Activated CD8-positive, alpha-beta memory T cell treated with anti-CD3 and anti-CD28 coated beads, Interleukin-2, amount 10 ng/mL, durations not matched to agents 7 days and 5 days (primary cell): ENCODE results near the gene CYP26B1. TPM values are rescaled to one million over a fixed set of nuclear protein-coding genes. Genes with fewer than 3 reads are reported as not detected.
A peak's percentile ranks its signal among the peaks of the same experiment; 100 is the strongest.

Source experiments
- ATAC-seq: fragments of 150-1000 bp; cut with Tn5 transposase; one replicate; pipeline ENCODE4 v1.10.0; 2021; ENCODE audit warnings: moderate library complexity
- CTCF ChIA-PET: fragments of 350-600 bp; sonication (Branson Sonifier 250); formaldehyde crosslinking; loops from one replicate; lab custom pipeline; 2021; ENCODE audit warnings: antibody characterized with exemption; lab: Charles Lee
- DNase-seq: peaks from one replicate; pipeline ENCODE4 v3.0.0-alpha.2; 2020
- H3K27ac Mint-ChIP-seq: one replicate; pipeline ENCODE4 v1.8.0; 2021; ENCODE audit warnings: mild to moderate bottlenecking, mixed read lengths
- H3K27me3 Mint-ChIP-seq: one replicate; pipeline ENCODE4 v1.8.0; 2021; ENCODE audit warnings: mixed read lengths
- H3K36me3 Mint-ChIP-seq: one replicate; pipeline ENCODE4 v1.8.0; 2021; ENCODE audit warnings: mild to moderate bottlenecking, mixed read lengths
- H3K4me1 Mint-ChIP-seq: one replicate; pipeline ENCODE4 v1.8.0; 2021; ENCODE audit warnings: mixed read lengths
- H3K4me3 Mint-ChIP-seq: one replicate; pipeline ENCODE4 v1.8.0; 2021; ENCODE audit warnings: mild to moderate bottlenecking, moderate library complexity, mixed read lengths
- H3K9me3 Mint-ChIP-seq: one replicate; pipeline ENCODE4 v1.8.0; 2022; ENCODE audit warnings: low read depth, mixed read lengths
- total RNA-seq, 2 experiments: library from RNA; stranded (reverse); gene quantifications; one replicate each; pipeline ENCODE4 v1.2.3, GENCODE V29; 2021

Gene CYP26B1
- total RNA-seq, 2 experiments from 2014 or later, result not detected

- DNase-seq, result no peak
- Mint-ChIP-seq H3K9me3 (no peaks in the 10 kb centered on the region), H3K4me3 (no peak overlapping the region), H3K4me1 (no peaks in the 10 kb centered on the region), H3K27ac (no peak overlapping the region), H3K36me3 (no peaks in the 10 kb centered on the region), H3K27me3 (peaks cover 5% of the 10 kb centered on the region)
- CTCF ChIA-PET, result no interaction called here
- no peak for ATAC-seq
Measured at GRCh38 chr2:72128059-72128842, 19.4 kb downstream of the CYP26B1 start.

DNA sequence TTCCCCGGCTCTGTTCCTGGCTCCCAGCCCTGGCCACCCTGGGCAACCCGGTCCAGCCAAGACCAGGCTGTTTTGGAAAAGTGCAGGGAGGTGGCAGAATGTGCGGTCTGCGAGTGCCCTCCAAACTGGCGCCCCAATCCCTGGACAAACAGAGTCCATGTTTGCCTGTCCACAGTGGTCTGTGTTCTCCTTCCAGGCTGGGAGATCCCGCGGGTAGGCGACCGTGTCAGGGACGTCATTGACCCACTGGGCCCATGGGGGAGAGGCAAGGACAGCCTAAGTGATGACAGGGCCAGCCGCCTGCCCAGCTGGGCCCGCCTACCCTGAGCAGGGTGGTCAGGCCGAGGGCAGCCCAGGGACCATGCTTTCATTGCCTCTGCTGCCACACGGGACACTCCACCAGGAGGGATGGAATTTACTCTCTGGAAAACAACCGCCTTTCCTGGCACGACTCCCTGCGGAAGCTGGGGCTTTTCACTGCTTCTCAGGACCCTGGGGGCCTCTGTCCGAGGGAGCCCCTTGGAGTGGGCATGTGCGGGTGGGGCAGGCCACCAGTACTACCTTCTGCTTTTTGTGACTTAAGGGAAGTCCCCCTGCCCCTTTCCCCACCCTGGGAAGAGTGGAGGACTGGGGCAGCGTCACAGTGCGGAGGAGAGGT, 20.1 kb downstream of the CYP26B1 start:
- Mint-ChIP-seq H3K9me3 (no peaks in the 10 kb centered on the region), H3K27ac (no peak overlapping the region), H3K4me1 (no peaks in the 10 kb centered on the region), H3K36me3 (no peaks in the 10 kb centered on the region), H3K4me3 (no peak overlapping the region), H3K27me3 (peaks cover 9% of the 10 kb centered on the region)
- no peak for ATAC-seq
- no peak for DNase-seq
- CTCF ChIA-PET, result no interaction called here

DNA sequence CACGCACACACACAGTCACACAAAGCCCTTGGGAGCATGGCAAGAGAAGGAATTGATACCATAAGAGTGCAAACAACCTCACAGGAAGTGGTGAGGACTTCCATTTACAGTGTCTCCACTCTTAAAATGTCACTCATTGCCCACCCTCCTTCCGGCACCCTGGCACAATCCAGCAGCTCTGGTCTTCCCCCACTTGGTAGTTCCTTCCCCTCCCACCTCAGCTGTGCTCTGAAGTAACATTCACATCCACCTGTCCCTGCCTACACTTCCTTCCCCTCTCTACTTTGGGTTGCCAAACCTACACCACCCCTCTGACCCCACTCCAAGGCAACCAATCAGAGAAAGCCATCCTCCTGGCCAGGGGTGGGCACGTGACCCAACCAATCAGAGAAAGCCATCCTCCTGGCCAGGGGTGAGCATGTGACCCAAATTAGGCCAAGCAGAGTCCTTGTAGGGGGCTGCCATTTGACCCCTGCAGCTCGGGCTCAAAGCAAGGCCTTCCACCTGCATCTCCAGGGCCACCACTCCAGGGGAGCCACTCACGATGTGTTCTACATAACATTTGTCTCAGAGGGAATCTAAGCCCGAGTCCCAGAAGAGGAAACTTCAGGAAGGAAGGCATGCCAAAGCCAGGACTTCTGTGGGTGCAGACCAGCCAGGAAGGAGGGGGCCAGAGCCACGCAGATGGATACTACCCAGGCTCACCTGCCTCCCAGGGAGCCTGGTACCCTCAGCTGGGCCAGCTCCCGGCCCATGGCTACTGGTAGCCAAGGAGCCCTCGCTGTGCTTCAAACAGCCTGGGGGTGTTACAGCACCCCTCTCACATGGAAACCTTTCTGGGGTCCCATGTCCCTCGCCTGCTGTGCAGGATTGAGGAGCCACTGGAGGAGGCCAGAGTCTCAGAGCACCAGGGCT, 21.2 kb downstream of the CYP26B1 start:
- Mint-ChIP-seq H3K27ac (no peak overlapping the region), H3K9me3 (no peaks in the 10 kb centered on the region), H3K4me1 (no peaks in the 10 kb centered on the region), H3K27me3 (peaks cover 10% of the 10 kb centered on the region), H3K36me3 (no peaks in the 10 kb centered on the region), H3K4me3 (no peak overlapping the region)
- peak; percentile 3 for DNase-seq
- CTCF ChIA-PET, result no interaction called here
- ATAC-seq, result no peak

DNA sequence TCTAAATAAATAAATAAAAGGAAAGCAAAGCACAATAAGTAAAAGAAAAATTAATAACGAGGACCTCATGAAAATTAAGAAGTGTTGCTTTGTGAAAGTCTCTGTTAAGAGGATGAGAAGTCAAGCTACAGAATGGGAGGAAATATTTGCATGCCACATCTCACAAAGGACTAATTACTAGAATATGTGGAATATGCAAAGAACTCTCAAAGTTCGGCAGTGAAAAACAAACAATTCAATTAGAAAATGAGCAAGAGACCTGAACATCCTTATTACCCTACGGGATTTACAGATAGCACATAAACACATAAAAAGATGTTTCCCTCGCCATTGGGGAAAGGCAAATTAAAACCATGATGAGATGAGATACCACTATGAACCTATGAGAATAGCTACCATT, 23.3 kb downstream of the CYP26B1 start:
- Mint-ChIP-seq H3K4me3 (no peak overlapping the region), H3K9me3 (no peaks in the 10 kb centered on the region), H3K27ac (no peak overlapping the region), H3K4me1 (no peaks in the 10 kb centered on the region), H3K27me3 (peaks cover 13% of the 10 kb centered on the region), H3K36me3 (no peaks in the 10 kb centered on the region)
- CTCF ChIA-PET, result no interaction called here
- ATAC-seq (no peak), DNase-seq (no peak)

- peaks cover 13% of the 10 kb centered on the region for H3K27me3 Mint-ChIP-seq
- peak; percentile 21 for DNase-seq
- no peaks in the 10 kb centered on the region for H3K4me1 Mint-ChIP-seq
- ATAC-seq, result no peak
- H3K4me3 Mint-ChIP-seq, result no peak overlapping the region
- H3K27ac Mint-ChIP-seq, result no peak overlapping the region
- no peaks in the 10 kb centered on the region for H3K36me3 Mint-ChIP-seq
- no peaks in the 10 kb centered on the region for H3K9me3 Mint-ChIP-seq
- CTCF ChIA-PET, result no interaction called here
Measured at GRCh38 chr2:72121153-72121552, 26.5 kb downstream of the CYP26B1 start.

- CTCF ChIA-PET, result no interaction called here
- no peak for ATAC-seq
- Mint-ChIP-seq H3K9me3 (no peaks in the 10 kb centered on the region), H3K4me3 (no peak overlapping the region), H3K36me3 (no peaks in the 10 kb centered on the region), H3K27me3 (peaks cover 11% of the 10 kb centered on the region), H3K27ac (no peak overlapping the region), H3K4me1 (no peaks in the 10 kb centered on the region)
- peak; percentile 21 for DNase-seq
Measured at GRCh38 chr2:72118951-72119350, 28.7 kb downstream of the CYP26B1 start.

DNA sequence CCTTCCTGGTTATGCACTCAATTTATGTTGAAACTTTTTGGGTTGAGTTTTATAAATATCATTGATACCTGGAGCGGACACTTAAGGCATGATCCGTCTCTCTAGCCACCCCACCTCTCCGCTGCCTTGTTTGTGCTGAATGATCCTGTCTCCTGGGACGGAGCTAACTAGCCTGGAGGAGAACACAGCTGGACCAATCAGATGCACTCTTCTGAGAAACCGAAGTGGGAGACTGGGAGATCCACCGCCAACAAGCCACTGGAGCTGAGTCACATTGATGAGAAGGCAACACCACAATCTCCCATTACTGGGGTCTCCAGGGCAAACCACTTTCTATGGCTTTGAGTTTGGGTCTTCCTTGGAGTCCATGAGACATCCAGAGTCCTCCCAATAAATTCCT, 29.3 kb downstream of the CYP26B1 start:
- no peaks in the 10 kb centered on the region for H3K4me1 Mint-ChIP-seq
- H3K9me3 Mint-ChIP-seq, result no peaks in the 10 kb centered on the region
- no peaks in the 10 kb centered on the region for H3K36me3 Mint-ChIP-seq
- no peak overlapping the region for H3K27ac Mint-ChIP-seq
- ATAC-seq (no peak), DNase-seq (peak; percentile 5)
- H3K27me3 Mint-ChIP-seq, result peaks cover 11% of the 10 kb centered on the region
- CTCF ChIA-PET, result no interaction called here
- H3K4me3 Mint-ChIP-seq, result no peak overlapping the region

DNA sequence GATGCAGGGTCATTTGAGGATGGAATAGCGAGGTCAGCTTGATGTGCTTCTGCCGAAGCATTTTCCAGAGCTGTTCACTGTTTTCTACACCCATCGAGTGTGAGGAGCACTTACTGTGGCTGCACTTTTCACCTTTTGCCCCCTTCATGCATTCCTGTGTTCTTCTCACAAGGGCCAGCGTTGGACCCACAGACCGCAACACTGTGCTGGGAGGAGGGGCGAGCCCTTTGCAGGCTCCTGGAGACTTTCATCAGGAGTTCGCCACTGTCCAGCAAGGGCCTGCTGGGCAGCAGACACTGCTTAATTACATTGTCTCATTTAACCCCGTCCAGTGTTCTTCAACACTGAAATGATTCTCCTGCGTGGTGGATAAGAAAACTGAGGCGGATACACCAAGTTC, 29.9 kb downstream of the CYP26B1 start:
- H3K4me3 Mint-ChIP-seq, result no peak overlapping the region
- CTCF ChIA-PET, result no interaction called here
- no peak for ATAC-seq
- H3K27me3 Mint-ChIP-seq, result peaks cover 7% of the 10 kb centered on the region
- peak; percentile 30 for DNase-seq
- no peaks in the 10 kb centered on the region for H3K36me3 Mint-ChIP-seq
- no peaks in the 10 kb centered on the region for H3K4me1 Mint-ChIP-seq
- H3K27ac Mint-ChIP-seq, result no peak overlapping the region
- H3K9me3 Mint-ChIP-seq, result no peaks in the 10 kb centered on the region

DNA sequence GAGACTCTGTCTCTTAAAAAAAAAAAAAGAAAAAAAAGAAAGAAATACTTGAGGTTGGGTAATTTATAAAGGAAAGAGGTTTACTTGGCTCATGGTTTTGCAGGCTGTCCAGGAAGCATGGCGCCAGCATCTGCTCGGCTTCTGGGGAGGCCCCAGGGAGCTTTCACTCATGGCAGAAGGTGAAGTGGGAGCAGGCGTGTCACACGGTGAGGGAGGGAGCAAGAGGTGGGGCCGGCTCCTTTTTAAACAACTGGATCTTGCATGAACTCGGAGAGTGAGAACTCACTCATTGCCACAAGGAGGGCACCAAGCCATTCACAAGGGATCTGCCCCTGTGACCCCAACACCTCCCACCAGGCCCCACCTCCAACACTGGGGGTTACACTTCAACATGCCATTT, 30.6 kb downstream of the CYP26B1 start:
- DNase-seq, result peak; percentile 4
- no peak overlapping the region for H3K27ac Mint-ChIP-seq
- no peaks in the 10 kb centered on the region for H3K9me3 Mint-ChIP-seq
- H3K36me3 Mint-ChIP-seq, result no peaks in the 10 kb centered on the region
- H3K27me3 Mint-ChIP-seq, result peaks cover 7% of the 10 kb centered on the region
- H3K4me3 Mint-ChIP-seq, result no peak overlapping the region
- ATAC-seq, result no peak
- H3K4me1 Mint-ChIP-seq, result no peaks in the 10 kb centered on the region
- CTCF ChIA-PET, result no interaction called here

GRCh38 chr2:72116081-72116533, 31.6 kb downstream of the CYP26B1 start:
- no peak for ATAC-seq
- CTCF ChIA-PET, result no interaction called here
- H3K36me3 Mint-ChIP-seq, result no peaks in the 10 kb centered on the region

DNA sequence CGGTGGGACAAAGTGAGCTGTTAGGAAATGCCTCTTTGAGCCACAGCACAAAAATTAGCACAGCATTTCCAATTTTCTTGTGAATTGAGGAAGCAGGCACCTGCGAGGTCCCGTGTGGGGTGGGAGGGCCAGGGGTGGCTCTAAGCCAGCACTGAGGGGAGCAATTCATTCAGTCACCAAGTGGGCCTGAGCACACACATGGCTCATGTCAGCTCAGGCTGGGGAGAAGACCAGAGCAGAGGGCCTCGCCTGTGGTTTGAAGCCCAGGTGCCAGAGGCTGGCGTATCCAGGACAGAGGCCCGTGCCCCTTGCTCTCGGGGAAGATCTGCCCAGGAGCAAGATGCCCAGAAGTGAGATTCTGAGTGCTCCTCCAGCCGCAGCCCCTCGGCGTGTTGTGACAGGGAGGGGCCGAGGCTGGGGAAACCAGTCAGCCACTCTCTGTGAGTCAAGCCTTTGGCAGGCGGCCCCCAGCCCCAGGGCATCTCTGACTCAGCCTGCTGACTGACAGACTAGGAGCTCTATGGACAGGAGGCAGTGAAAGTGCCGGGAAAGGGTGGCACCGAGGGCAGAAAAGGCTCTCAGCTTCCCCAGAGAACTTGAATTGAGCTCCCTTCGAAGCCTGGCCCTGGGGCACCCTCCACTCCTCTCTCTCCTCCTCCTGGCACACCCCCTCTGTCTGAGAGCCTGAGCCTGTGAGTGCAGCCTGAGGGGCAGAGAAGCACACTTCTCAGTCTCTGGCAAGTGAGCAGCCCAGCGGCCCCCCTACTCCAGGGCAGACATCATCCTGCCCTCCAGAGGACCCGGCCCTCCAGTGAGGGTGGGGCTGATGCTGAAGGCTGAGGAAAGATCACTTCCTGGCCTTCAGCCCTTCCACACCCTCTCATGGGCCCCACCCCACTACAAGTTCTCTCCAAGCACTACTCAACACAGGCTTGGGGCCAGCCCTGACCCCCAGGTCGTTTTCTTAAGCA, 32.3 kb downstream of the CYP26B1 start:
- CTCF ChIA-PET, result no interaction called here
- ATAC-seq (no peak), DNase-seq (peak; percentile 27)
- Mint-ChIP-seq H3K9me3 (no peaks in the 10 kb centered on the region), H3K27ac (no peak overlapping the region), H3K27me3 (no peaks in the 10 kb centered on the region), H3K36me3 (no peaks in the 10 kb centered on the region), H3K4me3 (no peak overlapping the region), H3K4me1 (no peaks in the 10 kb centered on the region)

More at GRCh38 chr2:72116081-72116533, 31.6 kb downstream of the CYP26B1 start:
- Mint-ChIP-seq H3K27me3 (peaks cover 3% of the 10 kb centered on the region), H3K9me3 (no peaks in the 10 kb centered on the region), H3K27ac (no peak overlapping the region), H3K4me1 (no peaks in the 10 kb centered on the region), H3K4me3 (no peak overlapping the region)
- peak; percentile 30 for DNase-seq

DNA sequence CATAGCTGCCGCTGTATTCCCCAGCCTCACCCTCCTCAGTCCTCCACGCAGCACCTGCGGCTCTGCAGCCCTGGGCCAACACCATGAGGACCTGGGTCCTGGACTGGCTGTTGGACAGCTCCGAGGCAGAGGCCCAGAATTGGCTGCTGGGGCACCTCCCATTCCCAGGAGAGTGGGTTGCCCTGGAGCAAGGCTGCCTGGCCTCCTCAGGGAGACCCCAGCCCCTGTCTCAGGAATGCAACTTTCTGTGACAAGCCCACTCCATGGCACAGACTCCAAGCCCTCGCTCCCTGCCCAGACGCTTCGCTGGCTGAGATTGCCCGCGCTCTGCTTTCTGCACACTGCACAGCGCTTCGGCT, 33.0 kb downstream of the CYP26B1 start:
- no peak overlapping the region for H3K27ac Mint-ChIP-seq
- H3K27me3 Mint-ChIP-seq, result peaks cover 3% of the 10 kb centered on the region
- ATAC-seq (no peak), DNase-seq (peak; percentile 33)
- CTCF ChIA-PET, result no interaction called here
- H3K4me1 Mint-ChIP-seq, result no peaks in the 10 kb centered on the region
- no peaks in the 10 kb centered on the region for H3K36me3 Mint-ChIP-seq
- H3K9me3 Mint-ChIP-seq, result no peaks in the 10 kb centered on the region
- no peak overlapping the region for H3K4me3 Mint-ChIP-seq
